Measurements from ENCODE around the gene RBMS3. TPM values are rescaled to one million over a fixed set of nuclear protein-coding genes. Genes with fewer than 3 reads are reported as not detected.

The RBMS3 gene
- total RNA-seq, 2 donors from 2014 or later: 31.7 to 45.1 TPM

DNA sequence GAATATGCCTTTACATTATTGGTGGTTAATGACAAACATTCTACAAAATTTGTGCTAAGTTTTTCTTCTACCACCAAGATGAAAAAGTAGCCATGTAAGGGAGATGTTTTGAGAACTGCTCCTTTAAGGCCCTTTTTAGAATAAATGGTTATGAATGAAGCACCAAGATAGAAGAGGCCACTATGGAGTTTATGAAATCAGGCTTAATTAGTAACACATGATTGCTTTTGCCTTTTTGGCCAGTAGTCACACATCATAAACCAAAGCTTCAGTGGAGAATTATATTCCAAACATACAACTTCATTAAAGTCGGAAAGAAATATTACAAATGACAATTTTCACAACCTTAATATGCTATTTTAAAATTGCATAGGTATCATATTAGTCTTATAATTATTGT is 331.7 kb downstream of the RBMS3 start:
- Histone ChIP-seq H3K36me3 (no peaks in the 10 kb centered on the region), H3K27me3 (replicated peaks; ENCODE audit: insufficient read depth) (no peaks in the 10 kb centered on the region), H3K27ac (no peak overlapping the region), H3K4me3 (no peak overlapping the region), H3K4me1 (replicated peaks) (no peaks in the 10 kb centered on the region), H3K9me3 (no peaks in the 10 kb centered on the region)
- intact Hi-C loops (cut with DNase I): no loop called here
- no peak for DNase-seq (ENCODE audit: low spot score)
- 90% methylated on average over 1 of the region's 1 CpG for WGBS
- TF ChIP-seq POLR2AphosphoS5 (IDR thresholded peaks at IDR 0.05) (no peak), POLR2A (IDR thresholded peaks at IDR 0.05) (no peak), CTCF (IDR thresholded peaks at IDR 0.05) (no peak)

GRCh38 chr3:29614954-29615353 is 334.1 kb downstream of the RBMS3 start:
- no peak overlapping the region for H3K4me3 ChIP-seq
- intact Hi-C loops (cut with DNase I): no loop called here
- TF ChIP-seq POLR2AphosphoS5 (IDR thresholded peaks at IDR 0.05) (no peak), POLR2A (IDR thresholded peaks at IDR 0.05) (no peak), CTCF (IDR thresholded peaks at IDR 0.05) (no peak)
- H3K36me3 ChIP-seq: no peaks in the 10 kb centered on the region
- no peaks in the 10 kb centered on the region for H3K9me3 ChIP-seq
- no peaks in the 10 kb centered on the region for H3K27me3 ChIP-seq (replicated peaks; ENCODE audit: insufficient read depth)
- H3K27ac ChIP-seq: no peak overlapping the region
- DNase-seq (ENCODE audit: low spot score): no peak
- 96% methylated on average over 1 of the region's 1 CpG for WGBS
- H3K4me1 ChIP-seq (replicated peaks): no peaks in the 10 kb centered on the region

- intact Hi-C loops (cut with DNase I): no loop called here
- WGBS: 67% methylated on average over 10 of the region's 10 CpGs
- TF ChIP-seq POLR2AphosphoS5 (IDR thresholded peaks at IDR 0.05): no peak
- TF ChIP-seq POLR2A (IDR thresholded peaks at IDR 0.05): no peak
- TF ChIP-seq CTCF (IDR thresholded peaks at IDR 0.05): no peak
- H3K9me3 ChIP-seq: no peaks in the 10 kb centered on the region
- DNase-seq (ENCODE audit: low spot score): no peak
- no peak overlapping the region for H3K4me3 ChIP-seq
- H3K27me3 ChIP-seq (replicated peaks; ENCODE audit: insufficient read depth): no peaks in the 10 kb centered on the region
- H3K36me3 ChIP-seq: no peaks in the 10 kb centered on the region
- H3K4me1 ChIP-seq (replicated peaks): no peaks in the 10 kb centered on the region
- H3K27ac ChIP-seq: no peak overlapping the region
Measured at GRCh38 chr3:29618395-29619282, 337.8 kb downstream of the RBMS3 start.

GRCh38 chr3:29619676-29620075 is 338.8 kb downstream of the RBMS3 start:
- Histone ChIP-seq H3K27ac (no peak overlapping the region), H3K36me3 (no peaks in the 10 kb centered on the region), H3K4me1 (replicated peaks) (no peaks in the 10 kb centered on the region), H3K9me3 (no peaks in the 10 kb centered on the region), H3K4me3 (no peak overlapping the region), H3K27me3 (replicated peaks; ENCODE audit: insufficient read depth) (no peaks in the 10 kb centered on the region)
- intact Hi-C loops (cut with DNase I): no loop called here
- TF ChIP-seq POLR2AphosphoS5 (IDR thresholded peaks at IDR 0.05) (no peak), CTCF (IDR thresholded peaks at IDR 0.05) (no peak), POLR2A (IDR thresholded peaks at IDR 0.05) (no peak)
- WGBS: 13% methylated on average over 4 of the region's 4 CpGs
- no peak for DNase-seq (ENCODE audit: low spot score)
